ENCODE data around the gene CMTR1. TPM values are rescaled to one million over a fixed set of nuclear protein-coding genes. Genes with fewer than 3 reads are reported as not detected.

CMTR1 gene
- total RNA-seq, 4 donors from 2014 or later = 24.5 to 34.1 (median 28.1) TPM

GRCh38 chr6:37407948-37408347, 25.1 kb upstream of the CMTR1 start:
- intact Hi-C loops (cut with DNase I; ENCODE audit: low total_unique reads) = no loop called here
- 75 to 77% methylated on average over 5 of the region's 5 CpGs for WGBS, 2 donors
- DNase-seq (ENCODE audit: low spot score in 2 of 2) = no peak
- TF ChIP-seq CTCF (IDR thresholded peaks at IDR 0.05) = no peak
- no peak for TF ChIP-seq POLR2A (IDR thresholded peaks at IDR 0.05)
- no peak overlapping the region for H3K4me3 ChIP-seq (ENCODE audit: low read depth, poor library complexity, severe bottlenecking)

- DNase-seq (ENCODE audit: low spot score in 2 of 2) = no peak
- no peak overlapping the region for H3K4me3 ChIP-seq (ENCODE audit: low read depth, poor library complexity, severe bottlenecking)
- 67 to 74% methylated on average over 1 of the region's 1 CpG for WGBS, 2 donors
- intact Hi-C loops (cut with DNase I; ENCODE audit: low total_unique reads) = no loop called here
- TF ChIP-seq CTCF (IDR thresholded peaks at IDR 0.05) = no peak
- no peak for TF ChIP-seq POLR2A (IDR thresholded peaks at IDR 0.05)
These were observed 23.5 kb upstream of the CMTR1 start for GRCh38 chr6:37409501-37409900.

GRCh38 chr6:37417393-37417792, 15.6 kb upstream of the CMTR1 start:
- intact Hi-C loops (cut with DNase I; ENCODE audit: low total_unique reads) = no loop called here
- no peak for DNase-seq (ENCODE audit: low spot score in 2 of 2)
- TF ChIP-seq POLR2A (IDR thresholded peaks at IDR 0.05) (no peak), CTCF (IDR thresholded peaks at IDR 0.05) (no peak)
- WGBS, 2 donors = 65 to 96% methylated on average over 2 of the region's 2 CpGs
- H3K4me3 ChIP-seq (ENCODE audit: low read depth, poor library complexity, severe bottlenecking) = no peak overlapping the region

GRCh38 chr6:37418722-37419121, 14.3 kb upstream of the CMTR1 start:
- H3K4me3 ChIP-seq (ENCODE audit: low read depth, poor library complexity, severe bottlenecking) = no peak overlapping the region
- 63 to 68% methylated on average over 5 of the region's 5 CpGs for WGBS, 2 donors
- intact Hi-C loops (cut with DNase I; ENCODE audit: low total_unique reads) = no loop called here
- no peak for DNase-seq (ENCODE audit: low spot score in 2 of 2)
- TF ChIP-seq CTCF (IDR thresholded peaks at IDR 0.05) = no peak
- TF ChIP-seq POLR2A (IDR thresholded peaks at IDR 0.05) = no peak

GRCh38 chr6:37426058-37426944, 6.7 kb upstream of the CMTR1 start:
- intact Hi-C loops (cut with DNase I; ENCODE audit: low total_unique reads) = no loop called here
- H3K4me3 ChIP-seq (ENCODE audit: low read depth, poor library complexity, severe bottlenecking) = no peak overlapping the region
- TF ChIP-seq POLR2A (IDR thresholded peaks at IDR 0.05) = no peak
- no peak for TF ChIP-seq CTCF (IDR thresholded peaks at IDR 0.05)
- peak in 1 of 2 donors; percentile 3 for DNase-seq (ENCODE audit: low spot score in 2 of 2)
- 76 to 88% methylated on average over 4 of the region's 4 CpGs for WGBS, 2 donors
